WERI-Rb-1 (cell line): Measurements from ENCODE around the gene ATOH7.

ENCODE experiments used
- DNase-seq: peaks from one replicate; pipeline ENCODE4 v3.0.0-alpha.2; 2020
- H3K27ac ChIP-seq: fragments of 250-450 bp; sonication (Bioruptor Pico); 2 replicates; pipeline ENCODE4 v1.5.1; 2020; ENCODE audit warnings: mild to moderate bottlenecking, moderate library complexity
- H3K27me3 ChIP-seq: fragments of 250-450 bp; sonication (Bioruptor Pico); 2 replicates; pipeline ENCODE4 v1.5.1; 2021; ENCODE audit warnings: mild to moderate bottlenecking, low read depth, moderate library complexity; ENCODE audit not compliant: insufficient read depth, severe bottlenecking
- H3K36me3 ChIP-seq: fragments of 250-450 bp; sonication (Bioruptor Pico); 2 replicates; pipeline ENCODE4 v1.5.1; 2020; ENCODE audit warnings: mild to moderate bottlenecking, moderate library complexity
- H3K4me3 ChIP-seq: 2 replicates; pipeline ENCODE4 v1.5.1; 2011; ENCODE audit warnings: low read depth, mild to moderate bottlenecking, control low read depth, low read length
- H3K9me3 ChIP-seq: fragments of 250-450 bp; sonication (Bioruptor Pico); 2 replicates; pipeline ENCODE4 v1.5.1; 2021; ENCODE audit warnings: mild to moderate bottlenecking, moderate library complexity; ENCODE audit not compliant: severe bottlenecking
- TF ChIP-seq, protein P1 (sequence below): IDR thresholded peaks from 2 replicates; pipeline ENCODE4 v1.5.1; 2011; ENCODE audit warnings: low read depth, mild to moderate bottlenecking, control low read depth, inconsistent platforms, low read length

The ATOH7 gene

DNA sequence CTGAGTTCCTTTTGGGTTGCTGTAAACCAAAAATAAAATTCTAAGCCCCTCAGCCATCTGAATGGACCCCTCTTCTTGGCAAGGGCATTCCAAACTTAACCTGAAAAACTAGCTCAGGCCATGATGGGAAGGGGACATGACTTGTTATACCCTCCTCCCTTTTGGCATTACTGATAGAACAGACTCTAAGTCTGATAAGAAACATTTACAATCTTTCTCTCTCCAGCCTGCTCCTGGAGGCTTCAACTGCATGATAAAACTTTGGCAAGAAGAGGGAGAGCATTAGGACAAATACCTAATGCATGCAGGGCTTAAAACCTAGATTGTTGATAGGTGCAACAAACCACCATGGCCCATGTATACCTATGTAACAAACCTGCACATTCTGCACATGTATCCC, 40.9 kb upstream of the ATOH7 start:
- H3K27ac ChIP-seq = no peak overlapping the region
- no peak for DNase-seq
- TF ChIP-seq, protein P1, sequence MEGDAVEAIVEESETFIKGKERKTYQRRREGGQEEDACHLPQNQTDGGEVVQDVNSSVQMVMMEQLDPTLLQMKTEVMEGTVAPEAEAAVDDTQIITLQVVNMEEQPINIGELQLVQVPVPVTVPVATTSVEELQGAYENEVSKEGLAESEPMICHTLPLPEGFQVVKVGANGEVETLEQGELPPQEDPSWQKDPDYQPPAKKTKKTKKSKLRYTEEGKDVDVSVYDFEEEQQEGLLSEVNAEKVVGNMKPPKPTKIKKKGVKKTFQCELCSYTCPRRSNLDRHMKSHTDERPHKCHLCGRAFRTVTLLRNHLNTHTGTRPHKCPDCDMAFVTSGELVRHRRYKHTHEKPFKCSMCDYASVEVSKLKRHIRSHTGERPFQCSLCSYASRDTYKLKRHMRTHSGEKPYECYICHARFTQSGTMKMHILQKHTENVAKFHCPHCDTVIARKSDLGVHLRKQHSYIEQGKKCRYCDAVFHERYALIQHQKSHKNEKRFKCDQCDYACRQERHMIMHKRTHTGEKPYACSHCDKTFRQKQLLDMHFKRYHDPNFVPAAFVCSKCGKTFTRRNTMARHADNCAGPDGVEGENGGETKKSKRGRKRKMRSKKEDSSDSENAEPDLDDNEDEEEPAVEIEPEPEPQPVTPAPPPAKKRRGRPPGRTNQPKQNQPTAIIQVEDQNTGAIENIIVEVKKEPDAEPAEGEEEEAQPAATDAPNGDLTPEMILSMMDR = no peak

DNA sequence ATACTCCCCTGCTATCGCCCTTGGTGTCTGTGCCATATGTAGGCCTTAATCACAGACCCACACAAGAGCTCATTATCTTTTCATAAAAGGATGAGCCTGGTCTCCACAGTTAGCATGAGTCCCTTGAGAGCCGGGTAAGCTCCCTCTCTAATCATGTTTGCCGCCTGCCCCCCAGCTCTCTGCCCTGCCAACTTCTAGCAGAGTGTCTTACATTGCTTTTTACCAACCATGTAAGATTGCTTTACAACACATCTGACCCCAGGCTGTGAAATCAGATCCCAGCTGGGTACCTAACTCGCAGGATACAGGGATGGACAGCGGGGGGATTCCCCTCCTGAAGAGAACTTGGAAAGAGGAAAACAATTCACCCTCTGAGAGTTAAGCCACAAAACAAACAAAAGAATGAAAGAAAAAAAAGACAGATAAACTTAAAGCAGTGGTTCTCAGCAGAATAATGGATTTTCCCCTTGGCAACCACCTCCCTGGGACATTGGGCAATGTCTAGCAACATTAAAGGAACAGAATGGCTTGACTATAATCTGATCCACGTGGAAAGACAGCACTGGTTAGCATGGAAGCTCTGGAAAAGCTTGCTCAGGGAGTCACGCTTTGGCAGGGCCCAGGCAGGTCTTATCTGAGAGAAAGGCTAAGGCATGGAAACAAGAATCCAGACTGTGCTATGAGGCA, 39.4 kb upstream of the ATOH7 start:
- TF ChIP-seq, protein P1 = no peak
- Histone ChIP-seq H3K27ac (peak overlapping the region; percentile 60), H3K4me3 (no peak overlapping the region), H3K27me3 (no peaks in the 10 kb centered on the region), H3K36me3 (no peaks in the 10 kb centered on the region), H3K9me3 (peaks cover 3% of the 10 kb centered on the region)
- DNase-seq = peak; percentile 75

More for the DNA sequence above, 40.9 kb upstream of the ATOH7 start:
- Histone ChIP-seq H3K9me3 (peaks cover 10% of the 10 kb centered on the region), H3K36me3 (no peaks in the 10 kb centered on the region), H3K4me3 (no peak overlapping the region), H3K27me3 (no peaks in the 10 kb centered on the region)

DNA sequence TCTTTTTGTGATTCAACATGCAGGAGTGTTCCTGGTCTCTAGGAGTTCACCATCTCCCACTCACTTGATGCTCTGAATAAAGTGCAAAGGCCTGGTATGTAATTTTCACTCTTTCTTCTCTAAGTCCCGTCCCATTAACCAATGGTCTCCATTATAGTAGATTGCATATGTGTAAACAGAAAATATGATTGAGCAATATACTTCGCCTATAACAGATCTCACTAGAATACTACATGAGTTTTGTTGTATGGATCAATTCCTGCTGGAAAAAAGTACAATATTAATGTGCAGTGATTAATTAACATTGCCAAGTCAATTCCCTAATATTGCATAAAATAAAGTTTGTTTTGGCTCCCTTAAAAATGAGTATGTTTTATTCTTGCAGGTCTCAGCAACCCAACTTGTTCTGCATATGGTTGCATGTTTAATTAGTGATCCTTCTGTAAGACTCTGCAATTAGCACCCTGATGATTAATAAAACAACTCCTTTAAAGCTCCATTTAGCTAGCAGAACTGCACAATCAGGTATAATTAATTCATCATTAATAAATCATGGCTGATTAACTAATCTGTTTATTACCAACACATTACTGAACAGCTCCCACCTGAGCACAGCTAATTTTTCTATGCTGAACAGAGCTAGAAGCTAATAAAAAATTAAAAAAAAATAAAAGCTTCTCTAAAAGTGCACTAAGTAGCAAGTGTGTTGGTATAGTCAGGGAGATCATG, 37.8 kb upstream of the ATOH7 start:
- TF ChIP-seq, protein P1 = no peak
- Histone ChIP-seq H3K27me3 (no peaks in the 10 kb centered on the region), H3K4me3 (no peak overlapping the region), H3K36me3 (no peaks in the 10 kb centered on the region; the same call in 1 of the 2 replicates), H3K9me3 (peaks cover 10% of the 10 kb centered on the region), H3K27ac (no peak overlapping the region)
- DNase-seq = no peak

DNA sequence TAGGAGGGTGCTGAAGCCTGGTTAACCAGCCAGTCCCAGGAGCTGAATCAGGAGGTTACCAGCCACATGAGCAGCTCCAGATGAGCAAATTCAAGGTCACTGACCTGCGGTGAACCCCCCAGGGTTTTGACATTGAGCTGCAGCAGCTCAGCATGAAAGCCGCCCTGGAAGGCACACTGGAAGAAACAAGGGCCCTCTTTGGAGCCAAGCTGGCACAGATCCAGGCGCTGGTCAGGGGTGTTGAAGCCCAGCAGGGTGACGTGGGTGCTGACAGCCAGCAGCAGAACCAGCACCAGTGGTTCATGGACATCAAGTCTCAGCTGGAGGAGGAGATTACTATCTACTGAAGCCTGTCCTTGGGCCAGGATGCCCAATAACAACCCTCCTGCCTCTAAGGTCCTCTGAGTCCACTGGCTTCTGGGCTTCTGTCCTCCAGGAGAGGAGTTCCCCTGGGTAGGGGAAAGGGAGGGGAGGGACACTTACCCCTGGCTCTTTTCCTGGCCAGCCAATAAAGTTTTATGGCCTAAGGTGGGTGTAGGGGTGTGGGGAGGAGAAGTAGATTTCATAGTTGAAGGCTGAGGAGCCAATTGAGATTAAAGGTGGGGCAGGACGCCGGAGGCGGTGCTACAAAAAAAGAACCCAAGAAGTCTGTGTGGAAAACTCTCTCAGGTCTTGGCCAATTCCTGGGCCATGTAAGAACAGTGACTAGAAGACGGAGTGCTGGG, 29.4 kb upstream of the ATOH7 start:
- no peak for DNase-seq
- TF ChIP-seq, protein P1 = no peak
- peaks cover 13% of the 10 kb centered on the region for H3K9me3 ChIP-seq
- H3K27ac ChIP-seq = no peak overlapping the region
- H3K27me3 ChIP-seq = no peaks in the 10 kb centered on the region
- no peak overlapping the region for H3K4me3 ChIP-seq
- H3K36me3 ChIP-seq = no peaks in the 10 kb centered on the region; the same call in 1 of the 2 replicates

DNA sequence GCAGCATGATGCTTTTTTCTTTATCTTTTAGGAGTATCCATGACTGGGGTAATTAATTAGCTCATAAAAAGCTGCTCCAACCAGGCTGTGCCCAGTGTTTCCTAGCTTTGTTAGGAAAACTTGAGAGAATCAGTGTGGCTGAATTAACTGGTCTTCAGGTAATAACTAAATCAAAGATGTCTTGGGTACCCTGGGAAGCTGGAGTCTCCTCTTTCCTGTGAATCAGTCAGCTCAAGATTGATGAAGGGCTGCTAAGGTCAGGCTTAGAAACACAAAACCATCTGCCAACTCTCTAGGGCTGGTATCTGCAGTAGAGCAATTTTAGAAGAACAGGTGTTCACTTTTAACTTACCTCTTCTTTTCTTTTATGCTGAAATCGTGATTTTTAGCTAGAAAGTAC, 21.4 kb upstream of the ATOH7 start:
- Histone ChIP-seq H3K36me3 (no peaks in the 10 kb centered on the region), H3K9me3 (no peaks in the 10 kb centered on the region), H3K4me3 (peak overlapping the region; percentile 9), H3K27ac (peak overlapping the region; percentile 89), H3K27me3 (no peaks in the 10 kb centered on the region)
- TF ChIP-seq, protein P1 = no peak
- peak; percentile 57 for DNase-seq
